ENCODE data around the gene SCYGR5. TPM values are rescaled to one million over a fixed set of nuclear protein-coding genes. Genes with fewer than 3 reads are reported as not detected.

SCYGR5 gene
- total and polyA plus RNA-seq, 2 donors (not counting 3 experiments of a cell fraction or from before 2014, with no cell fraction given), result not detected

- ChIA-PET CTCF (interaction anchor here (1.9 kb wide), 1 partner anchor 35 kb away, joined by 6 read pairs; no protein-coding TSS in a partner anchor), POLR2A (no interaction called here)
- Histone ChIP-seq H4K20me1 (replicated peaks; ENCODE audit: control insufficient read depth, extremely low read depth, insufficient read depth, low read length) (no peaks in the 10 kb centered on the region), H2AFZ (ENCODE audit: low read depth, low read length) (no peak overlapping the region), H3K4me1 (ENCODE audit: control insufficient read depth, extremely low read depth, insufficient read depth, low read length) (no peaks in the 10 kb centered on the region), H3K27ac (ENCODE audit: insufficient read depth, low read depth, low read length) (no peak overlapping the region), H3K36me3 (ENCODE audit: control insufficient read depth in 2 of 2, extremely low read depth in 1 of 2, insufficient read depth in 2 of 2, low read length in 2 of 2) (no peaks in the 10 kb centered on the region), H3K27me3 (ENCODE audit: control insufficient read depth in 2 of 2, insufficient read depth in 2 of 2, low read length in 2 of 2) (peaks cover 0 to 3% of the 10 kb centered on the region in 2 experiments), H3K9ac (replicated peaks; ENCODE audit: extremely low read depth, insufficient read depth, low read length) (no peak overlapping the region), H3K79me2 (ENCODE audit: control insufficient read depth, insufficient read depth, low read length) (no peaks in the 10 kb centered on the region), H3K4me3 (replicated peaks in 1 of 3; ENCODE audit: insufficient read depth in 1 of 3, low read depth in 1 of 3, low read length in 3 of 3) (no peak overlapping the region), H3K4me2 (ENCODE audit: insufficient read depth, low read length) (no peak overlapping the region), H3K9me1 (replicated peaks; ENCODE audit: control insufficient read depth, extremely low read depth, insufficient read depth, low read length) (no peaks in the 10 kb centered on the region), H3K9me3 (replicated peaks; ENCODE audit: control insufficient read depth, insufficient read depth, low read length) (no peaks in the 10 kb centered on the region)
- no TSS peak for BruUV-seq (replicated peaks)
- TF ChIP-seq POLR2AphosphoS5 (IDR thresholded peaks at IDR 0.05; ENCODE audit: insufficient read depth, low read depth, low read length) (no peak), GATA2 (IDR thresholded peaks at IDR 0.05; ENCODE audit: insufficient read depth, insufficient read length, low read depth, low read length) (no peak), JUN (IDR thresholded peaks at IDR 0.05; ENCODE audit: borderline replicate concordance, insufficient read depth, insufficient read length, low read depth) (peak; percentile 41), MYC (IDR thresholded peaks at IDR 0.05; ENCODE audit: low read depth, low read length) (no peak), MAX (IDR thresholded peaks at IDR 0.05; ENCODE audit: insufficient read depth, insufficient read length) (no peak), CTCF (IDR thresholded peaks at IDR 0.05; ENCODE audit: extremely low read depth in 1 of 2, insufficient read depth in 1 of 2, low read depth in 1 of 2, low read length in 2 of 2) (no peak), FOS (IDR thresholded peaks at IDR 0.05; ENCODE audit: borderline replicate concordance, insufficient read depth, low read length) (peak; percentile 78), EZH2 (IDR thresholded peaks at IDR 0.05; ENCODE audit: borderline replicate concordance, low read depth, low read length, severe bottlenecking) (no peak)
- DNase-seq (ENCODE audit: low read depth, low spot score), result peak; percentile 59
- intact Hi-C loops (cut with micrococcal nuclease), result no loop called here
- dilution Hi-C loops (cut with MboI; ENCODE audit: extremely low pct_ligation_motif_present, low sequenced_read_pairs), result no loop called here
- peak; percentile 43 for FAIRE-seq
Measured at GRCh38 chr2:227623226-227623625, 43.4 kb upstream of the SCYGR5 start.
